Progenitor cell of endocrine pancreas (in vitro differentiated cells): ENCODE data around the gene RUNX2. TPM values are rescaled to one million over a fixed set of nuclear protein-coding genes. Genes with fewer than 3 reads are reported as not detected.

ENCODE experiments used
- DNase-seq: peaks from one replicate; pipeline ENCODE4 v3.0.0; 2021; ENCODE audit warnings: low spot score; ENCODE audit not compliant: unreplicated experiment
- H3K27ac Mint-ChIP-seq: 2 replicates; pipeline ENCODE4 v1.8.0; 2021; ENCODE audit warnings: mild to moderate bottlenecking, moderate library complexity, mixed read lengths
- H3K27me3 Mint-ChIP-seq: 2 replicates; pipeline ENCODE4 v1.8.0; 2021; ENCODE audit warnings: mixed read lengths
- H3K36me3 Mint-ChIP-seq: 2 replicates; pipeline ENCODE4 v1.8.0; 2022; ENCODE audit warnings: mixed read lengths; ENCODE audit not compliant: insufficient read depth
- H3K4me1 Mint-ChIP-seq: 2 replicates; pipeline ENCODE4 v1.8.0; 2021; ENCODE audit warnings: low read depth, mixed read lengths
- H3K4me3 Mint-ChIP-seq: 2 replicates; pipeline ENCODE4 v1.8.0; 2021; ENCODE audit warnings: low read depth, mild to moderate bottlenecking, moderate library complexity, mixed read lengths
- H3K9me3 Mint-ChIP-seq: 2 replicates; pipeline ENCODE4 v1.8.0; 2021; ENCODE audit warnings: low read depth, mixed read lengths
- CTCF ChIP-seq: fragments of 200-600 bp; sonication (generic); IDR thresholded peaks from one replicate; pipeline ENCODE4 v1.5.0; 2021; ENCODE audit warnings: antibody characterized with exemption, mild to moderate bottlenecking; ENCODE audit not compliant: unreplicated experiment
- total RNA-seq: library from RNA; stranded (reverse); gene quantifications from 2 replicates; pipeline ENCODE4 v1.2.1, GENCODE V29; 2021

The RUNX2 gene
- total RNA-seq, 1 donor from 2014 or later = 0.46 TPM

GRCh38 chr6:45433533-45434380 lies 105.6 kb downstream of the RUNX2 start:
- no peak for DNase-seq
- no peaks in the 10 kb centered on the region for H3K9me3 Mint-ChIP-seq
- no peak for TF ChIP-seq CTCF
- peaks cover 26% of the 10 kb centered on the region for H3K27me3 Mint-ChIP-seq
- H3K4me3 Mint-ChIP-seq = no peak overlapping the region
- H3K4me1 Mint-ChIP-seq = peaks cover 5% of the 10 kb centered on the region
- no peaks in the 10 kb centered on the region for H3K36me3 Mint-ChIP-seq
- no peak overlapping the region for H3K27ac Mint-ChIP-seq

GRCh38 chr6:45434381-45434700 lies 106.2 kb downstream of the RUNX2 start:
- no peak overlapping the region for H3K27ac Mint-ChIP-seq
- no peaks in the 10 kb centered on the region for H3K36me3 Mint-ChIP-seq
- H3K27me3 Mint-ChIP-seq = peaks cover 20% of the 10 kb centered on the region
- no peak for DNase-seq
- H3K4me3 Mint-ChIP-seq = no peak overlapping the region
- no peak for TF ChIP-seq CTCF
- H3K9me3 Mint-ChIP-seq = no peaks in the 10 kb centered on the region
- H3K4me1 Mint-ChIP-seq = peaks cover 5% of the 10 kb centered on the region

- no peak overlapping the region for H3K4me3 Mint-ChIP-seq
- H3K27me3 Mint-ChIP-seq = peaks cover 13% of the 10 kb centered on the region
- H3K27ac Mint-ChIP-seq = no peak overlapping the region
Measured at GRCh38 chr6:45436544-45437438, 108.7 kb downstream of the RUNX2 start.

GRCh38 chr6:45437439-45437815 lies 109.3 kb downstream of the RUNX2 start:
- peaks cover 5% of the 10 kb centered on the region for H3K4me1 Mint-ChIP-seq
- no peaks in the 10 kb centered on the region for H3K36me3 Mint-ChIP-seq
- no peak for TF ChIP-seq CTCF
- H3K9me3 Mint-ChIP-seq = no peaks in the 10 kb centered on the region
- no peak overlapping the region for H3K4me3 Mint-ChIP-seq
- no peak for DNase-seq
- peaks cover 10% of the 10 kb centered on the region for H3K27me3 Mint-ChIP-seq
- H3K27ac Mint-ChIP-seq = no peak overlapping the region

More at GRCh38 chr6:45436544-45437438, 108.7 kb downstream of the RUNX2 start:
- no peak for DNase-seq
- Mint-ChIP-seq H3K9me3 (no peaks in the 10 kb centered on the region), H3K4me1 (peaks cover 5% of the 10 kb centered on the region), H3K36me3 (no peaks in the 10 kb centered on the region)
- no peak for TF ChIP-seq CTCF

- Mint-ChIP-seq H3K9me3 (no peaks in the 10 kb centered on the region), H3K4me3 (no peak overlapping the region), H3K36me3 (no peaks in the 10 kb centered on the region), H3K27me3 (peaks cover 10% of the 10 kb centered on the region), H3K27ac (no peak overlapping the region), H3K4me1 (peaks cover 5% of the 10 kb centered on the region)
- DNase-seq = no peak
- no peak for TF ChIP-seq CTCF
Measured at GRCh38 chr6:45438151-45438550, 110.0 kb downstream of the RUNX2 start.
